ENCODE results near the gene PXN.
"Not testable (repeated sequence)": the region's sequence is repeated elsewhere in the genome, so short reads cannot be mapped to it uniquely, and the experiment has no call there.

Gene PXN

GRCh38 chr12:120209851-120210250 is 55.7 kb downstream of the PXN start:
- DNase-seq (ENCODE audit: low read depth): no peak

- DNase-seq (ENCODE audit: low read depth): no peak
Measured at GRCh38 chr12:120207227-120207626, 58.3 kb downstream of the PXN start.

GRCh38 chr12:120206781-120207180 is 58.7 kb downstream of the PXN start:
- not testable (repeated sequence) for DNase-seq (ENCODE audit: low read depth)

- DNase-seq (ENCODE audit: low read depth): no peak
Measured at GRCh38 chr12:120206228-120206627, 59.3 kb downstream of the PXN start.

- DNase-seq (ENCODE audit: low read depth): no peak
Measured at GRCh38 chr12:120204171-120204570, 61.4 kb downstream of the PXN start.

- DNase-seq (ENCODE audit: low read depth): no peak
Measured at GRCh38 chr12:120200364-120200800, 65.1 kb downstream of the PXN start.

GRCh38 chr12:120199595-120200306 is 65.8 kb downstream of the PXN start:
- peak; percentile 98 for DNase-seq (ENCODE audit: low read depth)

- DNase-seq (ENCODE audit: low read depth): no peak
Measured at GRCh38 chr12:120199025-120199424, 66.5 kb downstream of the PXN start.

GRCh38 chr12:120197542-120197887 is 68.0 kb downstream of the PXN start:
- no peak for DNase-seq (ENCODE audit: low read depth)

- not testable (repeated sequence) for DNase-seq (ENCODE audit: low read depth)
Measured at GRCh38 chr12:120196817-120197541, 68.6 kb downstream of the PXN start.

GRCh38 chr12:120196363-120196762 is 69.2 kb downstream of the PXN start:
- DNase-seq (ENCODE audit: low read depth): no peak

- peak; percentile 54 for DNase-seq (ENCODE audit: low read depth)
Measured at GRCh38 chr12:120194534-120195395, 70.8 kb downstream of the PXN start, which contains the start of gene GCN1. TSS of gene GCN1 (minus strand) at chr12:120194715. CDS start at chr12:120194697, 18 bp downstream.

- DNase-seq (ENCODE audit: low read depth): no peak
Measured at GRCh38 chr12:120194226-120194533, 71.3 kb downstream of the PXN start.

- not testable (repeated sequence) for DNase-seq (ENCODE audit: low read depth)
Measured at GRCh38 chr12:120193286-120193685, 72.2 kb downstream of the PXN start.

- DNase-seq (ENCODE audit: low read depth): no peak
Measured at GRCh38 chr12:120190985-120191480, 74.5 kb downstream of the PXN start.

GRCh38 chr12:120190386-120190785 is 75.1 kb downstream of the PXN start:
- no peak for DNase-seq (ENCODE audit: low read depth)

- DNase-seq (ENCODE audit: low read depth): no peak
Measured at GRCh38 chr12:120186654-120187053, 78.9 kb downstream of the PXN start.

- no peak for DNase-seq (ENCODE audit: low read depth)
Measured at GRCh38 chr12:120183211-120183631, 82.3 kb downstream of the PXN start.

- peak; percentile 48 for DNase-seq (ENCODE audit: low read depth)
Measured at GRCh38 chr12:120181991-120182631, 83.4 kb downstream of the PXN start.

GRCh38 chr12:120180975-120181374 is 84.6 kb downstream of the PXN start:
- DNase-seq (ENCODE audit: low read depth): no peak

- DNase-seq (ENCODE audit: low read depth): no peak
Measured at GRCh38 chr12:120175537-120175936, 90.0 kb downstream of the PXN start.

GRCh38 chr12:120175062-120175461 is 90.5 kb downstream of the PXN start:
- DNase-seq (ENCODE audit: low read depth): no peak

Measured in stromal cell of bone marrow (primary cell).